ENCODE data around the gene ABCC1.

The ABCC1 gene

GRCh38 chr16:16048904-16049582 is 99.6 kb downstream of the ABCC1 start:
- DNase-seq (ENCODE audit: low read depth in 2 of 2) = no peak

- no peak for DNase-seq (ENCODE audit: low read depth in 2 of 2)
These were observed 100.7 kb downstream of the ABCC1 start for GRCh38 chr16:16050106-16050505.

GRCh38 chr16:16051132-16051531 is 101.7 kb downstream of the ABCC1 start:
- no peak for DNase-seq (ENCODE audit: low read depth in 2 of 2)

- no peak for DNase-seq (ENCODE audit: low read depth in 2 of 2)
These were observed 103.5 kb downstream of the ABCC1 start for GRCh38 chr16:16052916-16053315.

DNA sequence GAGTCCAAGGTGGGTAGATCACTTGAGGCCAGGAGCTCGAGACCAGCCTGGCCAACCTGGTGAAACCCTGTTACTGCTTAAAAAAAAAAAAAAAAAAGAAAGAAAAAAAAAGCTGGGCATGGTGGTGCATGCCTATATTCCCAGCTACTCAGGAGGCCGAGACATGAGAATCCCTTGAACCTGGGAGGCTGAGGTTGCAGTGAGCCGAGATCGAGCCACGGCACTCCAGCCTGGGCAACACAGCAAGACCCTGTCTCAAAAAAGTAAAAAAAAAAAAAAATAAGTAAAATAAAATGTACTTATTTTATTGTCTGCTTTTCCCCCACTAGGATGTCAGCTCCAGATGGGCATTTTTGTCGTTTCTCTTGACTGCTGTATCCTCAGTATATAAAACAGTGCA is 107.7 kb downstream of the ABCC1 start:
- no peak for DNase-seq (ENCODE audit: low read depth in 2 of 2)

DNA sequence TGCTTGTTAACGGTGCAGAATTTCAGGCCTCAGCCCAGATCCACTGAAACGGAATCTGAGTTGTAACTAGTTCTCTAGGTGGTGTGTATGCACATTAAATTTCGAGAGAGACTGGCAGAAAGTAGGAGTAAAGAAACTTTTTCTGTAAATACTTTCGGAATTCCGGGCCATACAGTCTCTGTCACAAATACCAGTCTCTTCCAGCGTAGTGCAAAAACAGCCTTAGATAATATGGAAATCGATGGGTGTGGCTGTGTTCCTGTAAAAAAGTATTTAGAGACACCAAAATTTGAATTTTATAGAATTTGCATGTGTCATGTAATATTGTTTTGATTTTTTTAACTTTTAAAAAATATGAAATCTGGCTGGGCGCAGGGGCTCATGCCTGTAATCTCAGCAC is 109.7 kb downstream of the ABCC1 start:
- no peak for DNase-seq (ENCODE audit: low read depth in 2 of 2)

DNA sequence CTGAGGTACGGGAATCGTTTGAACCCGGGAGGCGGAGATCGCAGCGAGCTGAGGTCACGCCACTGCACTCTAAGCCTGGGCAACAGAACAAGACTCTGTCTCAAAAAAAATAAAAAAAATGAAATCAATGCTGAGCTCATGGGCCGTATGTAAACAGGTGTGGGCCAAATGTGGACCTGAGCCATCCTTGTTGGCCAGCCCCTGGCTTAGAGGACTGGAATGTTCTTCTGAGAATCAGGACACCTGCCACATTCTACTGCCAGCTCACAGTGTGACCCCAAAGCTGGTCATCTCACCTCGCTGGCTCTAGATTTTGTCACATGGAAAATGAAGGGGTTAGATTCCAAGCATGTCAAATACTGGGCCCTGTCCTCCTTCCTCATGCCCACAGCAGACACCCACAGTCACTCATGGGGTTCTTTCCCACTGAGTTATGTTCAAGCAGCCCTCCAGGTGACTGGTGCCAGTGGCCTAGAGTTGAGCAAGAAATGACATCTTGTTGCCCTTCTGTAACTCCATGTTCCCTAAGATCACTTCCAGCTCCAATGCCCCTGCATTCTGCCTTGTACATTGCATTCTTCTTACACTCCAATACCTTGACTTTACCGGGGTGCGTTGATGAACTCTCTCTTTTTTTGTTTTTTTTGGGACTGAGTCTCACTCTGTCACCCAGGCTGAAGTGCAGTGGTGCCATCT is 110.6 kb downstream of the ABCC1 start:
- no peak for DNase-seq (ENCODE audit: low read depth in 2 of 2)

DNA sequence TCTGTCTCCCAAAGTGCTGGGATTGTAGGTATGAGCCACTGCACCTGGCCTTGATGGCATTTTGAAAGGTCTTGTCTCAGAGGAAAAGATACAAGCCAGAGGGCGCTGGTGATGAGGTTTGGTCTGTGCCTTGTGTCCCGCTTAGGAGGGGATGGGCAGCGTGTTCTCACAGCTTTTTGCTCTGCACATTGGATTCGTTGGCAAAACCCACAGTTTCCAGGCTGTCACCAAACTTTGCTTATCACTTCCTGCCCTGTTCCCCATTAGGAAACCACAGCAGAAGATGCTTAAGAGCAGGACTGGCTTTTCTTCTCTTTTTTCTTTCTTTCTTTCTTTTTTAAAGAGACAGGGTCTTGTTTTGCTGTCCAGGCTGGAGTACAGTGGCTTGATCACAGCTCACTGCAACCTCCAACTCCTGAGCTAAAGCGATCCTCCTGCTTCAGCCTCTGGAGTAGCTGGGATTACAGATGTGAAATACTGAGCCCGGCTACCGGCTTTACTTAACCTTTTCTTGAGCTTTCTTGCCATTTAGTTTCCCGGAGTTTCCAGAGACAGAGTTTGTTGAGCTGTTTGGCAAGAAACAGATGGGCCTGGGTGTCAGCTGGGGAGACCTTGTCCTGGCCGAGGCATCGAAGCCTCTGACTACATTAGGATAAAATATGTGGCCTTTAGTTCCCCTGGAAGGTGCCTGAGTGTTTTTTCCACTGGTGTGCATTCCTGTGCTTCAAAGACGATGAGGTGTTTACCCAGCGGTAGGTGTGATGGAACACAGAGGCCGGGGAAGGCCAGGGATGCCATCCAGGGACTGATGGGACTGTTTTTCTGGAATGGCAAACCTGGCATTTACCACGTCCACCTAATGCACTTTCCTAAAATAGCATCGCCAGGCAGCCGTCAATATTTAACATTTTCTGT is 112.9 kb downstream of the ABCC1 start:
- no peak for DNase-seq (ENCODE audit: low read depth in 2 of 2)

- DNase-seq (ENCODE audit: low read depth in 2 of 2) = no peak
These were observed 114.3 kb downstream of the ABCC1 start for GRCh38 chr16:16063683-16064082.

- no peak for DNase-seq (ENCODE audit: low read depth in 2 of 2)
These were observed 115.5 kb downstream of the ABCC1 start for GRCh38 chr16:16064874-16065384.

- no peak for DNase-seq (ENCODE audit: low read depth in 2 of 2)
These were observed 117.7 kb downstream of the ABCC1 start for GRCh38 chr16:16067127-16067526.

GRCh38 chr16:16071631-16072244 is 122.3 kb downstream of the ABCC1 start:
- DNase-seq (ENCODE audit: low read depth in 2 of 2) = no peak

DNA sequence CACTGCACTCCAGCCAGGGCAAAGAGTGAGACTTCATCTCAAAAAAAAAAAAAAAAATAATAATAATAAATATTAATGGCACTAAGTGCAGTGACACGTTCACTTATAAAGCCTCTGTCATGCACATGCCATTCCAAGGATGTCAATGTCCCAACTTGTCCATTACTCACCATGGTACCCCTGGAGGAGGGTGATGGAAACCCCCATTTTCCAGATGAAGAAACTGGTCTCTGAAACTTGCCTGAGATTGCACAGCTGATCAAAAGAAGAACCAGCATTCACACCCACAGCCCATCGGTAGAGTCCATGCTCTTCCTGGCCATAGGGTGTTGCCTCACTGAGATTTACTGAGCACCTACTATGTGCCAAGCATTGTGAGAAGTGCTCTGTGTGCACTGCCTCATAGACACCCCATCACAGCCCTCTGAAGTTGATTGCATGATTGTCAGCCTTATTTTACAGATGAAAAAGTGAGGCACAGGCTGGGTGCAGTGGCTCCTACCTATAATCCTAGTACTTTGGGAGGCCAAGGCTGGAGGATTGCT is 123.7 kb downstream of the ABCC1 start:
- DNase-seq (ENCODE audit: low read depth in 2 of 2) = no peak

DNA sequence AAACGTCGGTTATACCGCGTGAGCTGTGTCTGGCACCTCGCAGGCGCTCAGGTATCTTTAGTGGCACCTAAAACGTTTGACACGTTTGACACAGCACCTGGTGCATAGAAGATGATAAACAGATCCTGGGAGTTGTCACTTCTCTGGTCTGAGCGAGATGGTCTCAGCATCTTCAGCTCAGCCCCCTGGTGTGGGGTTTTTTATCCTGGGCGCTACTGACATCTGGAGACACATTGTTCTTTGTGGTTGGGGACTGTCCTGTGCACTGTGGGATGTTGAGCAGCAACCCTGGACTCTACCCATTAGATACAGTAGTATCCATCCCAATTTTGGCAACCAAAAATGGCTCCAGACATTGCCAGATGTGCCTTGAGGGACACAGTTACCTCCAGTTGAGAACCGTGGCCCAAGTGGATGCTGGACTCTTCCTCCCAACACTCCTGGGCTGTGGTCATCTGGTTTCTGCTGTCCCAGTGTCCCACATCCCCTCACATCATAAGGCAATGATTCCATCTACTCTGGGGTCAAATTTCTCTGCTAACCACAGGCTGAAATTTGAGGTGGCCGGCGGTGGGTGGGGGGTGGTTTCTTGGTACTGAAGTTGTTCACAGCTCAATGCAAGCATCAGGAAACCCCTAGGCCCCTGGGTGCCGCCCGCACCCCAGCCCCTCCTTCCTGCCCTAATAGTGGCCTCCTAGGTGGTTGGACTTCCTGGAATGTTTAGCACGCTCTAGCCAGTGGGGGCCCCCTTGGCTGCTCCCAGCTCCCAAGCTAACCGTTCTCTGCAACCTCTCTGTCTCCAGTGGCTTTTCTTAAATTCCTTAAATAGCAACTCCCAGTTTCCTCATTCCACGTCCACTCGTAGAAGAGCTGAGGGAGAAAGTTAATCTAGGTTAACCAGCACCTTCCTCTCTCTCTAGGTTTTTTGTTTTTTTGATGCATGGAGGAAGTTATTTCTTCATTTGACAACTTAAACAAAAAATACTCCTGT is 124.8 kb downstream of the ABCC1 start:
- no peak for DNase-seq (ENCODE audit: low read depth in 2 of 2)

DNA sequence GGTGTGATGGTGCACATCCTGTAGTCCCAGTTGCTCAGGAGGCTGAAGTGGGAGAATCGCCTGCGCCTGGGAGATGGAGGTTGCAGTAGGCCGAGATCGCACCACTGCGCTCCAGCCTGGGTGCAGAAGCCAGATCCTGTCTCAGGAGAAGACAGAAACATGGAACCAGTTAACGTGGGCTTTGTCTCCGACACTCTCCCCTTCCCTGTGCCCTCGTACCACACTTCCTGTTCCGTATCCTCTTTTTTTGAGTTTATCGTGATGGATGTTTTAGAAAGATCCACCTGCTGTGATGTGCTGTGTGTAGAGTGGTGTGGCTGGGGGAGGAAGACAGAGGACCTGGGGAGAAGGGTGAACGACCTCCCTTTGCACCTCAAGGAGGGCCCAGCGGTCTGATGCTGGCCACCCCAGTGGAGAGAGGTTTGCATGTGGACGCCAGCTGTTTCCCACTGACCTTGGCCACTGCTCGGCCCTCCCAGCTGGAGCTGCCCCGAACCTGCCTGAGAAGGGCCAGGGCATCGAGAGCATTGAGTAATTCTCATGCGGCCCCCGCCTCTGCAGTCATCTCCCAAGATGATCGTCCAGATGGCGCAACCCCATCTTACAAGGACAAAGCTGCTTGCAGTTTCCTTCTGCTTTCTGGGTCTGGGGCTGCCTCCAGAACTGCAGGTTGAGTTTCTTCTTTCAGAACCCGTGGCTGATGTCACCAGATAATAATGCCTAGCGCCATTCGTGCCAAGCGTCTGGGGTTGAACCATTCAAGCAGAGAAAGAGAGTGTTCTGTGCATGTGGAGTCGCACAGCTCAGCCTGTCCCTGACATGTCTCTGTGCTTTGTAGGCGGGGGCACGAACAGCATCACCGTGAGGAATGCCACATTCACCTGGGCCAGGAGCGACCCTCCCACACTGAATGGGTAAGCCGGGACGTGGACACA is 126.3 kb downstream of the ABCC1 start:
- DNase-seq (ENCODE audit: low read depth in 2 of 2) = no peak

GRCh38 chr16:16076423-16076813 is 127.0 kb downstream of the ABCC1 start:
- DNase-seq (ENCODE audit: low read depth in 2 of 2) = no peak

DNA sequence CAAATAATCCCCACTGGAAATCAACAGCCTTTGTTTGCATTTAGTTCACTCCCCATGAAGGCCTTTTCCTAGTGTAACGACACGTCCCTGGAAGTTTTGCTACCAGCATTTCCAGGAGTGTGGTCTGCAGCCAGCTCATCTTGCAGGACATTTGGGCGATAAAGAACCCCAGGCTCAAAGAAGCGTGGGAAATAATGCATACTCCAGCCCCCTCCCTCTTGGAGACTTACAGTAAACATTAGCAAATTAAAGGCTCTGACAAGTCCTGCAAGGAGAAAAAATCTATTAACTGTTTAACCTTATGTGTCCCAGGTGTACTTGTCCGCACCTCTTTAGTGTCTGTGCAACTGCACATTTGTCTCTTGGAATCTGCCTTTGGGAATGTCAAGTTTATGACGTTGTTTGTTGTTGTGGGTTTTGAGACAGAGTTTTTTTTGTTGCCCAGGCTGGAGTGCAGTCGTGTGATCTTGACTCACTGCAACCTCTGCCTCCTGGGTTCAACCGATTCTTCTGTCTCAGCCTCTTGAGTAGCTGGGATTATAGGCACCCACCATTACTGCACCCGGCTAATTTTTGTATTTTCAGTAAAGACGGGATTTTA is 131.1 kb downstream of the ABCC1 start:
- no peak for DNase-seq (ENCODE audit: low read depth in 2 of 2)

DNA sequence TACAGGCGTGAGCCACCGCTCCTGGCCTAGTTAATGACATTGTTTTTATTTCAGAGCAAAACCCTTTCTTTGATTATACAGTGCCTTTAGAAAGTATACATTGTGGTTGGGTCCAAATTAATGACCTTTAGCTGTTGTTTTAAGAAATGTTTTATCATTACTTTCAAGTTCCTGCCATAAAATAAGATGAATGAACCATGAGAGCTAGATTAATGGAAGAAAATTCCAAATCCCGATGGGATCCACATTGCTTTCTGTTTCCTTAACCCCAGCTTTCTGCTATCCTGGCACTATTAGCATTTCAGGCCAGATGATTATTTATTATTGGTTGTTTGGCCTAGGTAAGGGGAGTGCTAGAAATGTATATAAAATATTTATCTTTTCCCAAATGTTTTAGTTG is 131.7 kb downstream of the ABCC1 start:
- no peak for DNase-seq (ENCODE audit: low read depth in 2 of 2)

GRCh38 chr16:16082255-16082654 is 132.8 kb downstream of the ABCC1 start:
- DNase-seq (ENCODE audit: low read depth in 2 of 2) = no peak
